ENCODE measurements around the gene ARMC5.
"Not testable (repeated sequence)": the region's sequence is repeated elsewhere in the genome, so short reads cannot be mapped to it uniquely, and the experiment has no call there.

Gene ARMC5

GRCh38 chr16:31435341-31436220 is 23.7 kb upstream of the ARMC5 start:
- no peak overlapping the region for H3K4me3 ChIP-seq (ENCODE audit: low read length)
- no peak overlapping the region for H3K9ac ChIP-seq (ENCODE audit: low read depth, low read length)
- H3K4me1 ChIP-seq (ENCODE audit: insufficient read depth, low read length), result no peaks in the 10 kb centered on the region
- WGBS, result 91% methylated on average over 46 of the region's 47 CpGs
- H3K36me3 ChIP-seq (ENCODE audit: insufficient read depth, low read length), result no peaks in the 10 kb centered on the region
- H3K27ac ChIP-seq (ENCODE audit: low read depth, low read length), result no peak overlapping the region
- H3K9me3 ChIP-seq (ENCODE audit: insufficient read depth, low read depth, low read length), result no peaks in the 10 kb centered on the region
- no peaks in the 10 kb centered on the region for H3K27me3 ChIP-seq (ENCODE audit: insufficient read depth, low read length)

DNA sequence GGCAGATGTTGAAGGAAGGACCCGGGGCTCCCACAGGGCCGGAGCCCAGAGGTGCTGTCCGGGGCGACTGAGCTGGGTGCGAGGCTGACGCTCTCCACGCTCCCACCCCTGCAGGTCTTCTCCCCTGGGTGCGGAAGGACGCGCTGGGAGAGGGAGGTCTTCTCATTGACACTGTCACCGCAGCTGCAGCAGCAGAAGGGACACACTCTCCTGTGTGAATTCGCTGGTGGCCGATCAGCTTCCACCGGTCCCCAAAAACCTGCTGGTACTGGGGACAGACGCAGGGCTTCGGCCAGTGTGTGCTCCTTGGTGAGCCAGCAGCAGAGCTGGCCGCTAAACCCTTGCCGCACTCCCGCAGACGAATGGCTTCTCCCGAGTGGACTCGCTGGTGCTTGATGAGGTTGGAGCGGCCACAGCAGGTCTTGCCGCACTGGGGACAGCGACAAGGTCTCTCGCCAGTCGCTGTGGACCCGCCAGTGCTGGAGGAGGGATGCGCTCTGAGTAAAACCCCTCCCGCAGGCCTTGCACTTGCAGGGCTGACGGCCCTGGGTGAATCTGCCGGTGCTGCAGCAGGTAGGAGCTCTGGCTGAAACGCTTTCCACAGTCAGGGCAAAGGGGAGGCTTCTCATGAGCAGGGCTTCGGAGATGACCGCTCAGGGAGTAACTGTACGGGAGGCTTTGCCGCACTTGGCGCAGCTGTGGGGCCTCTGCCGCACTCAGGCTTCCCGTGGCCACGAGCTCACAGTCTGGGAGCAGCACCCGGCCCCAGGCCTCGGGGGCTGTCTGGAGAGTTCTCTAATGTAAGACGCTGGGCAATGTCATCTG is 22.9 kb upstream of the ARMC5 start:
- H3K9me3 ChIP-seq (ENCODE audit: insufficient read depth, low read depth, low read length), result no peaks in the 10 kb centered on the region
- H3K27me3 ChIP-seq (ENCODE audit: insufficient read depth, low read length), result no peaks in the 10 kb centered on the region
- H3K4me1 ChIP-seq (ENCODE audit: insufficient read depth, low read length), result no peaks in the 10 kb centered on the region
- WGBS, result 94% methylated on average over 44 of the region's 44 CpGs
- no peak overlapping the region for H3K9ac ChIP-seq (ENCODE audit: low read depth, low read length)
- H3K27ac ChIP-seq (ENCODE audit: low read depth, low read length), result no peak overlapping the region
- no peak overlapping the region for H3K4me3 ChIP-seq (ENCODE audit: low read length)
- no peaks in the 10 kb centered on the region for H3K36me3 ChIP-seq (ENCODE audit: insufficient read depth, low read length)

- Histone ChIP-seq H3K9ac (ENCODE audit: low read depth, low read length) (no peak overlapping the region), H3K4me3 (ENCODE audit: low read length) (no peak overlapping the region), H3K4me1 (ENCODE audit: insufficient read depth, low read length) (no peaks in the 10 kb centered on the region), H3K36me3 (ENCODE audit: insufficient read depth, low read length) (no peaks in the 10 kb centered on the region), H3K27ac (ENCODE audit: low read depth, low read length) (no peak overlapping the region), H3K9me3 (ENCODE audit: insufficient read depth, low read depth, low read length) (no peaks in the 10 kb centered on the region), H3K27me3 (ENCODE audit: insufficient read depth, low read length) (no peaks in the 10 kb centered on the region)
- WGBS, result 42% methylated on average over 2 of the region's 2 CpGs
Measured at GRCh38 chr16:31438414-31438813, 20.9 kb upstream of the ARMC5 start.

- H3K9ac ChIP-seq (ENCODE audit: low read depth, low read length); H3K4me3 ChIP-seq (ENCODE audit: low read length); H3K4me1 ChIP-seq (ENCODE audit: insufficient read depth, low read length); H3K27ac ChIP-seq (ENCODE audit: low read depth, low read length); H3K36me3 ChIP-seq (ENCODE audit: insufficient read depth, low read length); H3K27me3 ChIP-seq (ENCODE audit: insufficient read depth, low read length); H3K9me3 ChIP-seq (ENCODE audit: insufficient read depth, low read depth, low read length): not testable (repeated sequence)
- 83% methylated on average over 2 of the region's 4 CpGs for WGBS
Measured at GRCh38 chr16:31439023-31439422, 20.3 kb upstream of the ARMC5 start.

- H3K4me3 ChIP-seq (ENCODE audit: low read length), result no peak overlapping the region
- H3K36me3 ChIP-seq (ENCODE audit: insufficient read depth, low read length), result no peaks in the 10 kb centered on the region
- no peak overlapping the region for H3K9ac ChIP-seq (ENCODE audit: low read depth, low read length)
- 95% methylated on average over 2 of the region's 3 CpGs for WGBS
- H3K9me3 ChIP-seq (ENCODE audit: insufficient read depth, low read depth, low read length), result no peaks in the 10 kb centered on the region
- H3K27ac ChIP-seq (ENCODE audit: low read depth, low read length), result no peak overlapping the region
- no peaks in the 10 kb centered on the region; the same call in 1 of the 2 replicates for H3K27me3 ChIP-seq (ENCODE audit: insufficient read depth, low read length)
- H3K4me1 ChIP-seq (ENCODE audit: insufficient read depth, low read length), result no peaks in the 10 kb centered on the region
Measured at GRCh38 chr16:31439519-31439918, 19.8 kb upstream of the ARMC5 start.

DNA sequence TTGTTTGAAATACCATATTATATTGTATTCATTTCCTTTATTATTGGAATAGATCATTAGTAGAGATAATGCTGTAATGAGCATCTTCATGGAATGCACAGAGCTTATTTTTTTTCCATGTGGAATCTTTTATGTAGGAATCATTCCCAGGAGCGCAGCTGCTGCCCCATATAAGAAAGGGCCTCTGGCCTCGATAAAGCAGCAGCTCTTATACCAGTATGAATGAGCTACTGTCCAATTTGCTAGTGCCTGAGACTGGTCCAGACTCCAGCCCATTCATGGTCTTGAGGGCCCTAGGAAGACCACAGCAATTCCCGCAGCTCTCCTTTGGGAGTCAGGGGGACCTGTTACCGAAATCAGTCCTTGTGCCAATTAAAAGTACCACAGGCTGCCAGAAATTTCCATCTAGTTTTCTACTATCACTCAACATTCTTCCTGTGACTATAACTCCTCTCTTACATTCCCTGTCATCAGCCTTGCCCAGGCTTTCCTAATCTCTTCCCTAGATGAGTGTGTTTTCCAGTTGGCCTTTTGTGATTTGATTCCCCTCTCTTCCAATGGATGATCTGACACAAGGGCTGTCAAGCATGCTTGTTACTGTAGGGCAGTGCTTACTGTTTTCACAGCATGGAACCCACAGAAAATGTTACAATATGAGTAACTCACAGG is 18.7 kb upstream of the ARMC5 start:
- Histone ChIP-seq H3K9ac (ENCODE audit: low read depth, low read length) (no peak overlapping the region), H3K9me3 (ENCODE audit: insufficient read depth, low read depth, low read length) (no peaks in the 10 kb centered on the region), H3K4me1 (ENCODE audit: insufficient read depth, low read length) (no peaks in the 10 kb centered on the region), H3K36me3 (ENCODE audit: insufficient read depth, low read length) (no peaks in the 10 kb centered on the region), H3K27ac (ENCODE audit: low read depth, low read length) (no peak overlapping the region), H3K27me3 (ENCODE audit: insufficient read depth, low read length) (no peaks in the 10 kb centered on the region; the same call in 1 of the 2 replicates), H3K4me3 (ENCODE audit: low read length) (no peak overlapping the region)
- 89% methylated on average over 4 of the region's 4 CpGs for WGBS

GRCh38 chr16:31441956-31442355 is 17.3 kb upstream of the ARMC5 start:
- H3K36me3 ChIP-seq (ENCODE audit: insufficient read depth, low read length), result no peaks in the 10 kb centered on the region
- H3K4me3 ChIP-seq (ENCODE audit: low read length), result peak overlapping the region; percentile 62
- no peak overlapping the region for H3K27ac ChIP-seq (ENCODE audit: low read depth, low read length)
- H3K9ac ChIP-seq (ENCODE audit: low read depth, low read length), result no peak overlapping the region
- no peaks in the 10 kb centered on the region; the same call in 1 of the 2 replicates for H3K27me3 ChIP-seq (ENCODE audit: insufficient read depth, low read length)
- 90% methylated on average over 29 of the region's 34 CpGs for WGBS
- no peaks in the 10 kb centered on the region for H3K9me3 ChIP-seq (ENCODE audit: insufficient read depth, low read depth, low read length)
- no peaks in the 10 kb centered on the region for H3K4me1 ChIP-seq (ENCODE audit: insufficient read depth, low read length)

GRCh38 chr16:31445931-31446330 is 13.4 kb upstream of the ARMC5 start:
- not testable (repeated sequence) for H3K4me1 ChIP-seq (ENCODE audit: insufficient read depth, low read length); H3K27ac ChIP-seq (ENCODE audit: low read depth, low read length); H3K4me3 ChIP-seq (ENCODE audit: low read length); H3K27me3 ChIP-seq (ENCODE audit: insufficient read depth, low read length); H3K36me3 ChIP-seq (ENCODE audit: insufficient read depth, low read length); H3K9me3 ChIP-seq (ENCODE audit: insufficient read depth, low read depth, low read length); H3K9ac ChIP-seq (ENCODE audit: low read depth, low read length)
- 95% methylated on average over 3 of the region's 6 CpGs for WGBS

DNA sequence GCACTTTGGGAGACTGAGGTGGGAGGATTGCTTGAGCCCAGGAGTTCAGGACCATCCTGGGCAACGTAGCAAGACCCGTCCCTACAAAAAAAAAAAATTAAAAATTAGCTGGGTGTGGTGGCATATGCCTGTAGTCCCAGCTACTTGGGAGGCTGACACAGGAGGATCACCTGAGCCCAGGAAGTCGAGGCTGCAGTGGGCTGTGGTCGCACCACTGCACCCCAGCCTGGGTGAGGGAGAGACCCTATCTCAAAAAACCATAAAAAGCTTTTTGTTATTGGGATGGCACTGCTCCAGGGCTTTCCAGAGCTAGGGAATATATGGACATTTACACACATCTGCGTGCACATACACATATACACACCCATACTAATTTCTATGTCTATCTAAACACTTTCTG is 8.1 kb upstream of the ARMC5 start:
- Histone ChIP-seq H3K27me3 (ENCODE audit: insufficient read depth, low read length) (no peaks in the 10 kb centered on the region), H3K27ac (ENCODE audit: low read depth, low read length) (no peak overlapping the region), H3K4me1 (ENCODE audit: insufficient read depth, low read length) (peaks cover 27% of the 10 kb centered on the region), H3K9ac (ENCODE audit: low read depth, low read length) (no peak overlapping the region), H3K36me3 (ENCODE audit: insufficient read depth, low read length) (no peaks in the 10 kb centered on the region), H3K9me3 (ENCODE audit: insufficient read depth, low read depth, low read length) (no peaks in the 10 kb centered on the region), H3K4me3 (ENCODE audit: low read length) (no peak overlapping the region)
- 93% methylated on average over 5 of the region's 5 CpGs for WGBS

GRCh38 chr16:31451681-31452351 is 7.5 kb upstream of the ARMC5 start:
- Histone ChIP-seq H3K4me3 (ENCODE audit: low read length) (no peak overlapping the region), H3K9ac (ENCODE audit: low read depth, low read length) (no peak overlapping the region), H3K27ac (ENCODE audit: low read depth, low read length) (no peak overlapping the region), H3K36me3 (ENCODE audit: insufficient read depth, low read length) (0 out of 2 replicates have a peak, but pooled peaks cover 4% of the 10 kb centered on the region), H3K4me1 (ENCODE audit: insufficient read depth, low read length) (peaks cover 27% of the 10 kb centered on the region), H3K9me3 (ENCODE audit: insufficient read depth, low read depth, low read length) (no peaks in the 10 kb centered on the region), H3K27me3 (ENCODE audit: insufficient read depth, low read length) (no peaks in the 10 kb centered on the region)
- WGBS, result 41% methylated on average over 8 of the region's 11 CpGs

Measured in HUES64 (cell line).